GM21515 (cell line): Measurements from ENCODE around the gene SLC31A1.
"Not testable (repeated sequence)": the region's sequence is repeated elsewhere in the genome, so short reads cannot be mapped to it uniquely, and the experiment has no call there.

ENCODE experiments used
- ATAC-seq: cut with Tn5 transposase; IDR thresholded peaks from one replicate; pipeline ENCODE4 v1.9.1; 2021; ENCODE audit not compliant: unreplicated experiment

SLC31A1 gene

DNA sequence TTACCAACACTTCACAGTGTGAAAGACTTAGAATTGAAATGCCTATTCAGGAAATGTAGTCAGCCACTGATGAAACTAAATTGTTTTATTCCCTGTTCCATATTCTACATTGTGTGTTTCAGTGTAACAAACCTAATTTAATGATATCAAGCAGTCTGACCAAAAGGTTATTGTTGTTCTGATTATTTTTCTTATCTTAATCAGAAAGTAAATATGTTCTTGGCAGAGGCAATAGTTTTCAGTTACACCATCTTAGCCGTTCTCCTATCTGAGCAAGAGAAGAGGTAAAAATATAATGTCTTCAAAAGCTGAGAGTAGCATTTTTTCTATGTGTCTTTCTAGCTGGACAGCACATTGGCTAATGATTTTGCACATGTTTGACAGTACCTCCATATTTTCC, 36.9 kb downstream of the SLC31A1 start:
- no peak for ATAC-seq

- no peak for ATAC-seq
Measured at GRCh38 chr9:113261917-113262671, 40.8 kb downstream of the SLC31A1 start.

- ATAC-seq: no peak
Measured at GRCh38 chr9:113266174-113266573, 44.8 kb downstream of the SLC31A1 start.

DNA sequence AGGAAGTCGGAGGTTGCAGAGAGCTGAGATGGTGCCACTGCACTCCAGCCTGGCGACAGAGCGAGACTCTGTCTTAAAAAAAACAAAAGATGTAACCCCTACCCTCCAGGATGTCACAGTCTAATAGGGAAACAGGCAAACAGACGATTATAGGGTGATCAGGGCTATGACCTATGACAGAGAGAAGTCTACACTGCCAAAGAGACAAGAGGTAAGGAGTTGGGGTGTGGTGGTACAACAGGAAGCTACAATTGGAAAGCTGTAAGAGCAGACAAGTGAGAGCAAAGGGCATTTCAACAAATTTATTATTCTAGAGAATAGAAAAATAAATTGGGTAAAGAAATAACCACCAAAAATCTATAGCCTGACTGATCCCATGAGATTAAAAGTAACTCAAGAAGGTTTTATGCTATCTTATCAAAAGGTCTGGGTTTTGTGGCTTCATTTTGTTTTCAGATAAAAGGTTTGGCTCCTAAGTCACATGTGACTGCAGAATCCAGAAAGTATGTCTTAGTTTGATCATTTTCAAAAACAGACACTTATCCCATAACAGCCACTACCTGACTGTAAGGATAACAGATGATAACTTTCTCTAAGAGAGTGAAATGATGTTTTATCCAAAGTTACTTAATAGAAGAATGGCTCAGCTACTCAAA, 46.7 kb downstream of the SLC31A1 start:
- no peak for ATAC-seq

DNA sequence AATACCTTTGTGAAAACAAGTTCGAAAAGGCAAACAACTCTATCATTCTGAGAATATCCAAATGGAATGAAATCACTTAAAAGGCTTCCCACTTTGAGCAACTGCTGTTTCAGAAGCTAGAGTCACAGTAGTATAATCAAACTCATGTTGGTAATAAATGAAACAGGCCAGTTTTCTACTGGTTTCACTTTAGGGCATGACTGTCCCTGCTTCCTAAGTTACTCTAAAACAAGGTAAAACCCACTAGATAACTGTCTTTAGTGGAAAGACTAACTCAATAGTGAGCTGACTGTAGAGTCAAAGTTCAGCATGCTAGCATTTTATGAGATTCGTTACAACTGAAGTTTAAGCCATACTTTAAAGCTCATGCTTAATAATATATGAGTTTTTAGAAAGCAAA, 48.0 kb downstream of the SLC31A1 start:
- ATAC-seq: no peak

DNA sequence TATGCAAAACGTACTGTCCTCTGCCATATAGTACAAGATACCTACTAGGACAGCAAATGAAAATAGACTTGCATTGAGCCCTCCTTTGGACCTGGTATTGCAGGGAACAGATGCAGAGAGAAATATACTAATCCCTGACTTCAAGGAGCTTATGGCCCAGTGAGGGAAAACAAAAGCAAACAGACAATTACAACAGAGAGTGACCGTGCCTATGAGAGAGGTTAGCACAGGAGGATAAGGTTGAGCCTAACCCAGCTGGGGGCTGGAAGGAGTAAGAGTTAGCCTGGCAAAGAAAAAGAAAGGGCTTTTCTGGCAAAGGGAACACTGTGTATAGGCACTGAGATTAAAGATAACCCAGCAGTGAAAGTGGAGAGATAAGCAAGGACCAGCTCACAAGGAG, 48.5 kb downstream of the SLC31A1 start:
- ATAC-seq: no peak

DNA sequence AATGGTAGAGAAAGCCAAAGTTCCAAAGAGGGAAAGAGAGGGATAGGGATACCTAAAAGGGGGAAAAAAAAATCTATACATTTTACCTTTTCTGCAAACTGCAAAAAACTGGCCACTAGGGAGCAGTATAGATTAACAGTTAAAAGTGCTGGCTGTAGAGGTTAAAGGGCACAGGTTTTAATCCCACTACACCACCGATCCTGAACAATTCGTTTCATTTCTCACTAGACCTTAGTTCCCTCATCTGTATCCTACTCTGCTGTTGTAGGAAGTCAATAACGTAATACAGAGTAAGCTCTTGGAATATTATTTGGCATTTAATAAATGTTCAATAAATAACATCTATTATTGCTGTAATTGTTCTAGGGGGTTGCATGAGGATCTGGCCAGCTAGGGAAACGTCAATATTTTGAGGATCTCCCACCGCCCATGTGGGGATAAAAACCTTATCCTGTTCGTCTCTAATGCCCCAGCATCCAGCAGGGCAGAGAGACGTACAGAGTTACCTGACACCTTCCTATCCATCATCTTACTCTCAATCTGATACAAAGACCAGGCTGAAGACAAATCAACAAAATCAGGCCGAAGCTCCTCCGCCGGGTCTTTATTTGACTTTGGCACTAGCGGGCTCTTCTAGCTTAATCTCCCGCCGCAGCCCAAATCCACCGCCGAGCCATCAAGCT, 53.3 kb downstream of the SLC31A1 start:
- ATAC-seq: no peak

- ATAC-seq: peak; percentile 98
Measured at GRCh38 chr9:113275157-113276131, 54.1 kb downstream of the SLC31A1 start, which contains the start of the genes CDC26 and PRPF4. TSS of gene CDC26 (minus strand) at chr9:113275572. CDS start at chr9:113272507, 3,065 bp downstream. TSS of gene PRPF4 (plus strand) at chr9:113275658. CDS start at chr9:113275744, 86 bp downstream.

DNA sequence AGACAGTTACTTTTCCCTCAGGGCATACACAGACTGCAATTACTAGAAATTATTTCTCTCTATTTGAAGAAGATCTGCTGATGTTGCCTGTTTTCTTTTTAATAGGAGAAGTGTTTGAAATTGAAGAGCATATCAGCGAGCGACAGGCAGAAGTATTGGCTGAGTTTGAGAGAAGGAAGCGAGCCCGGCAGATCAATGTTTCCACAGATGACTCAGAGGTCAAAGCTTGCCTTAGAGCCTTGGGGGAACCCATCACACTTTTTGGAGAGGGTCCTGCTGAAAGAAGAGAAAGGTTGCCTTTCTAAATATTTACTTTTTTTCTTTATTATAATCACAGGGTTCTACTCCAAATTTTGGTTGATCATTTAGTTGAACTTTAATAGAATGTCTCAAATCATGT, 57.5 kb downstream of the SLC31A1 start:
- no peak for ATAC-seq

- ATAC-seq: no peak
Measured at GRCh38 chr9:113281356-113281755, 60.0 kb downstream of the SLC31A1 start.

GRCh38 chr9:113289091-113289490, 67.7 kb downstream of the SLC31A1 start:
- no peak for ATAC-seq

DNA sequence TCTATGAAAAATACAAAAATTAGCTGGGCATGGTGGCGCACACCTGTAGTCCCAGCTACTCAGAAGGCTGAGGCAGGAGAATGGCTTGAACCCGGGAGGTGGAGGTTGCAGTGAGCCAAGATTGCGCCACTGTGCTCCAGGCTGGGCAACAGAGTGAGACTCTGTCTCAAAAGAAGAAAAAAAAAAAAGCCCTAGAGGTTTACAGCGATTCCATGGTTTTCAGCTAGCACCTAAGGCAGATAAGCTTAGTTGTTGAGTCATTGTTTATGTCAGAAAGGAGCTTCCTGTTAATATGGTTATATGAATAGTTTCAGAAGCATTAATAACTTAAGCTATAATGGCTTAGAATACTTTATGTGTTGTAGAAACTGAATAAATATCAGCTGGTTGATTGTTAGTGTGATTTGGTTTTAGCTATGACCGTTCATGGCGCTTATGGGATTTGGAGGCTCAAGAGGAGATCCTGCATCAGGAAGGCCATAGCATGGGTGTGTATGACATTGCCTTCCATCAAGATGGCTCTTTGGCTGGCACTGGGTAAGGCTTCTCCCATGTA, 68.8 kb downstream of the SLC31A1 start:
- no peak for ATAC-seq

- no peak for ATAC-seq
Measured at GRCh38 chr9:113293285-113293878, 72.0 kb downstream of the SLC31A1 start.

GRCh38 chr9:113296247-113296646, 74.9 kb downstream of the SLC31A1 start:
- ATAC-seq: not testable (repeated sequence)

GRCh38 chr9:113296796-113297558, 75.6 kb downstream of the SLC31A1 start:
- no peak for ATAC-seq

- no peak for ATAC-seq
Measured at GRCh38 chr9:113298311-113298710, 77.0 kb downstream of the SLC31A1 start.

DNA sequence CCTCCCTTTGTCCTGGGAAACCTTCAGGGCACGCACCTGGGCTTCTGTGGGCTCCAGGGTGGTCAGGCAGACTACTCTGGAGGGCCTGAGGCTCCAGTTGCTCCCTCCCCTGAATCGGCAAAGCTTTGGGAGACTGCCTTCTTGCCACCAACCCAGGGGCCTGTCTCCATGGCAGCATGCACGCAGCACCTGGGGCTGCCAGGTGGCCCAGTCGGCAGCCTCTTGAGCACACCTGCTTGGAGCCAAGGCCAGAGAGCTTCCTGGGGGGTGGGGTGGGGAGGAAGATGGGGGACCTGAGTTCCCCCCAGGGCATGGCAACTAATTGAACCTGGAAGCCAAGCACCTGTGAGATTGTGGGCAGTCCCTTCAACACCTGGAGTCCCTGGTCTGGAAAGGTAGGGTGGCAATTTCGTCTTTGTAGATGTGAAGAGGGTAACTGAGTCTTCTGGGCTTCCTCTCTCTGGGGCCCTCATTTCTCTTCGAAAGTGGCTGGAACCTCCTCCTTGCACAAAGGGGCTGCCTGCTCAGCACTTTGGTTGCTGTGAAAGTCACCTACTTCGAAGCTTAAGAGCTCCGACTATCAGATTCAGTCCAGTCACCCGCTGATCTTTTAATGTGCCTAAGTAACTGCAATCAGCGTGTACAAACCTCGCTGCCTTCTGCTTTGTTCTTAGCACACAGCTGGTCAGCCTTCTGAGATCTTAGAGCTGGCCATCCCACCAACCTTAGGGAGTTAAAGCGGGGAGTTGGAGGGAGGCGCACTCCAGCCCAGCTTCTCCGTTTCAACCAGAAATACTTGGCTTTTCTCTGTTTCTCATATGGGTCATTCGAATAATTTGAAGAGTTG, 77.8 kb downstream of the SLC31A1 start:
- ATAC-seq: no peak

GRCh38 chr9:113299800-113300292, 78.5 kb downstream of the SLC31A1 start:
- ATAC-seq: no peak
